ENCODE results near the gene CHGA. TPM values are rescaled to one million over a fixed set of nuclear protein-coding genes. Genes with fewer than 3 reads are reported as not detected.

The CHGA gene
- total RNA-seq, result 1 to 10 TPM; 1.1 to 4.4 TPM
- polyA plus RNA-seq, result under 1 TPM; 0.47 to 0.51 TPM
- long read RNA-seq, donor 1, result 0 reads
- long read RNA-seq, donor 2, result 0 reads
- long read RNA-seq, donor 3, partial matches to known transcripts, result 0 of 2 reads
- long read RNA-seq, donor 3, other reads (novel, unspliced or antisense), result 0 of 2 reads
- long read RNA-seq, donor 4, result 0 reads
- long read RNA-seq, donor 5, result 0 reads

GRCh38 chr14:92922883-92923743, at the start of gene CHGA:
CHGA (plus strand) TSS chr14:92923150; CDS start chr14:92923360, 210 bp downstream.
- Histone ChIP-seq H3K9ac (ENCODE audit: insufficient read depth in 1 of 2, low read length in 2 of 2) (no peak within 1 kb of the TSS), H3K9me3 (ENCODE audit: control insufficient read depth in 4 of 4, insufficient read depth in 3 of 4, low read length in 3 of 4) (peaks cover 0 to 5% (median 0%) of the 10 kb centered on the region in 4 donors), H3K27ac (ENCODE audit: low read depth in 1 of 2, low read length in 1 of 2) (no peak within 1 kb of the TSS), H3K4me1 (ENCODE audit: control insufficient read depth in 5 of 5, insufficient read depth in 5 of 5, low read length in 5 of 5) (peaks cover 0 to 4% (median 0%) of the 10 kb centered on the region in 5 donors), H3K27me3 (ENCODE audit: control insufficient read depth in 3 of 3, insufficient read depth in 3 of 3, low read length in 2 of 3) (peaks cover 0 to 8% (median 7%) of the 10 kb centered on the region in 3 donors), H3K36me3 (ENCODE audit: control insufficient read depth in 4 of 4, insufficient read depth in 4 of 4, low read length in 4 of 4) (no peaks in the 10 kb centered on the region), H3K4me3 (no peak within 1 kb of the TSS)
- ATAC-seq (ENCODE audit: insufficient read depth, low FRiP score) (peak; percentile 62), DNase-seq (peak; percentile 61 to 78 (median 78))
- TF ChIP-seq CTCF (IDR thresholded peaks at IDR 0.05; ENCODE audit: control extremely low read depth, extremely low read depth), result no peak
- WGBS, 2 donors, result 5 to 9% methylated on average over 81 to 86 of the region's 86 CpGs

GRCh38 chr14:92874962-92875661, 47.8 kb upstream of the CHGA start:
- H3K36me3 ChIP-seq (ENCODE audit: control insufficient read depth in 4 of 4, insufficient read depth in 4 of 4, low read length in 4 of 4), result no peaks in the 10 kb centered on the region
- TF ChIP-seq CTCF (IDR thresholded peaks at IDR 0.05; ENCODE audit: control extremely low read depth, extremely low read depth), result no peak
- H3K4me3 ChIP-seq, result no peak overlapping the region
- no peak overlapping the region for H3K27ac ChIP-seq (ENCODE audit: low read depth in 1 of 2, low read length in 1 of 2)
- 51 to 62% methylated on average over 13 of the region's 13 CpGs for WGBS, 2 donors
- H3K9me3 ChIP-seq (ENCODE audit: control insufficient read depth in 4 of 4, insufficient read depth in 3 of 4, low read length in 3 of 4), result no peaks in the 10 kb centered on the region
- ATAC-seq (ENCODE audit: insufficient read depth, low FRiP score) (no peak), DNase-seq (peak in 1 of 3 donors; percentile 4)
- H3K4me1 ChIP-seq (ENCODE audit: control insufficient read depth in 5 of 5, insufficient read depth in 5 of 5, low read length in 5 of 5), result no peaks in the 10 kb centered on the region
- no peak overlapping the region for H3K9ac ChIP-seq (ENCODE audit: insufficient read depth in 1 of 2, low read length in 2 of 2)
- H3K27me3 ChIP-seq (ENCODE audit: control insufficient read depth in 3 of 3, insufficient read depth in 3 of 3, low read length in 2 of 3), result peaks cover 0 to 21% (median 8%) of the 10 kb centered on the region in 3 donors

GRCh38 chr14:92877757-92878431, 45.1 kb upstream of the CHGA start:
- Histone ChIP-seq H3K9me3 (ENCODE audit: control insufficient read depth in 4 of 4, insufficient read depth in 3 of 4, low read length in 3 of 4) (no peaks in the 10 kb centered on the region), H3K27me3 (ENCODE audit: control insufficient read depth in 3 of 3, insufficient read depth in 3 of 3, low read length in 2 of 3) (peaks cover 0 to 21% (median 8%) of the 10 kb centered on the region in 3 donors), H3K4me3 (no peak overlapping the region), H3K4me1 (ENCODE audit: control insufficient read depth in 5 of 5, insufficient read depth in 5 of 5, low read length in 5 of 5) (no peaks in the 10 kb centered on the region), H3K36me3 (ENCODE audit: control insufficient read depth in 4 of 4, insufficient read depth in 4 of 4, low read length in 4 of 4) (no peaks in the 10 kb centered on the region), H3K27ac (ENCODE audit: low read depth in 1 of 2, low read length in 1 of 2) (no peak overlapping the region), H3K9ac (ENCODE audit: insufficient read depth in 1 of 2, low read length in 2 of 2) (no peak overlapping the region)
- TF ChIP-seq CTCF (IDR thresholded peaks at IDR 0.05; ENCODE audit: control extremely low read depth, extremely low read depth), result no peak
- WGBS, 2 donors, result 35 to 51% methylated on average over 18 of the region's 18 CpGs
- DNase-seq (peak; percentile 18 to 44 (median 43)), ATAC-seq (ENCODE audit: insufficient read depth, low FRiP score) (peak; percentile 19)
